ENCODE data around the gene XG.
"Not testable (repeated sequence)": the region's sequence is repeated elsewhere in the genome, so short reads cannot be mapped to it uniquely, and the experiment has no call there.

XG gene

GRCh38 chrX:2774776-2775175 lies 22.9 kb downstream of the XG start:
- no peak for DNase-seq (ENCODE audit: low read depth in 2 of 3, low spot score in 2 of 3)

GRCh38 chrX:2780472-2781225 lies 28.8 kb downstream of the XG start:
- not testable (repeated sequence) for DNase-seq (ENCODE audit: low read depth in 2 of 3, low spot score in 2 of 3)

- DNase-seq (ENCODE audit: low read depth in 2 of 3, low spot score in 2 of 3): no peak
Measured at GRCh38 chrX:2781226-2781571, 29.4 kb downstream of the XG start.

- no peak for DNase-seq (ENCODE audit: low read depth in 2 of 3, low spot score in 2 of 3)
Measured at GRCh38 chrX:2781698-2782097, 29.9 kb downstream of the XG start.

- DNase-seq (ENCODE audit: low read depth in 2 of 3, low spot score in 2 of 3): no peak
Measured at GRCh38 chrX:2782171-2782570, 30.3 kb downstream of the XG start.

- DNase-seq (ENCODE audit: low read depth in 2 of 3, low spot score in 2 of 3): no peak
Measured at GRCh38 chrX:2782778-2783177, 30.9 kb downstream of the XG start.

- DNase-seq (ENCODE audit: low read depth in 2 of 3, low spot score in 2 of 3): no peak
Measured at GRCh38 chrX:2784026-2784425, 32.2 kb downstream of the XG start.

GRCh38 chrX:2785538-2785937 lies 33.7 kb downstream of the XG start:
- no peak for DNase-seq (ENCODE audit: low read depth in 2 of 3, low spot score in 2 of 3)

GRCh38 chrX:2788980-2789379 lies 37.1 kb downstream of the XG start:
- DNase-seq (ENCODE audit: low read depth in 2 of 3, low spot score in 2 of 3): no peak

GRCh38 chrX:2789569-2789968 lies 37.7 kb downstream of the XG start:
- no peak for DNase-seq (ENCODE audit: low read depth in 2 of 3, low spot score in 2 of 3)

- DNase-seq (ENCODE audit: low read depth in 2 of 3, low spot score in 2 of 3): no peak
Measured at GRCh38 chrX:2793752-2794151, 41.9 kb downstream of the XG start.

GRCh38 chrX:2794336-2794735 lies 42.5 kb downstream of the XG start:
- no peak for DNase-seq (ENCODE audit: low read depth in 2 of 3, low spot score in 2 of 3)

- DNase-seq (ENCODE audit: low read depth in 2 of 3, low spot score in 2 of 3): not testable (repeated sequence)
Measured at GRCh38 chrX:2796808-2797207, 45.0 kb downstream of the XG start.

- DNase-seq (ENCODE audit: low read depth in 2 of 3, low spot score in 2 of 3): no peak
Measured at GRCh38 chrX:2799369-2799768, 47.5 kb downstream of the XG start.

- DNase-seq (ENCODE audit: low read depth in 2 of 3, low spot score in 2 of 3): not testable (repeated sequence)
Measured at GRCh38 chrX:2799980-2800379, 48.1 kb downstream of the XG start.

GRCh38 chrX:2801223-2801622 lies 49.4 kb downstream of the XG start:
- no peak for DNase-seq (ENCODE audit: low read depth in 2 of 3, low spot score in 2 of 3)

- DNase-seq (ENCODE audit: low read depth in 2 of 3, low spot score in 2 of 3): not testable (repeated sequence)
Measured at GRCh38 chrX:2802376-2803090, 50.7 kb downstream of the XG start.

GRCh38 chrX:2803486-2803885 lies 51.6 kb downstream of the XG start:
- DNase-seq (ENCODE audit: low read depth in 2 of 3, low spot score in 2 of 3): not testable (repeated sequence)

GRCh38 chrX:2804106-2804843 lies 52.4 kb downstream of the XG start:
- DNase-seq (ENCODE audit: low read depth in 2 of 3, low spot score in 2 of 3): not testable (repeated sequence)

- DNase-seq (ENCODE audit: low read depth in 2 of 3, low spot score in 2 of 3): not testable (repeated sequence)
Measured at GRCh38 chrX:2804858-2805257, 53.0 kb downstream of the XG start.

GRCh38 chrX:2811271-2811670 lies 59.4 kb downstream of the XG start:
- DNase-seq (ENCODE audit: low read depth in 2 of 3, low spot score in 2 of 3): no peak
